Measurements from ENCODE around the gene ZNFX1. TPM values are rescaled to one million over a fixed set of nuclear protein-coding genes. Genes with fewer than 3 reads are reported as not detected.

ZNFX1 gene
- polyA plus RNA-seq, 1 experiment = 11.2 TPM

DNA sequence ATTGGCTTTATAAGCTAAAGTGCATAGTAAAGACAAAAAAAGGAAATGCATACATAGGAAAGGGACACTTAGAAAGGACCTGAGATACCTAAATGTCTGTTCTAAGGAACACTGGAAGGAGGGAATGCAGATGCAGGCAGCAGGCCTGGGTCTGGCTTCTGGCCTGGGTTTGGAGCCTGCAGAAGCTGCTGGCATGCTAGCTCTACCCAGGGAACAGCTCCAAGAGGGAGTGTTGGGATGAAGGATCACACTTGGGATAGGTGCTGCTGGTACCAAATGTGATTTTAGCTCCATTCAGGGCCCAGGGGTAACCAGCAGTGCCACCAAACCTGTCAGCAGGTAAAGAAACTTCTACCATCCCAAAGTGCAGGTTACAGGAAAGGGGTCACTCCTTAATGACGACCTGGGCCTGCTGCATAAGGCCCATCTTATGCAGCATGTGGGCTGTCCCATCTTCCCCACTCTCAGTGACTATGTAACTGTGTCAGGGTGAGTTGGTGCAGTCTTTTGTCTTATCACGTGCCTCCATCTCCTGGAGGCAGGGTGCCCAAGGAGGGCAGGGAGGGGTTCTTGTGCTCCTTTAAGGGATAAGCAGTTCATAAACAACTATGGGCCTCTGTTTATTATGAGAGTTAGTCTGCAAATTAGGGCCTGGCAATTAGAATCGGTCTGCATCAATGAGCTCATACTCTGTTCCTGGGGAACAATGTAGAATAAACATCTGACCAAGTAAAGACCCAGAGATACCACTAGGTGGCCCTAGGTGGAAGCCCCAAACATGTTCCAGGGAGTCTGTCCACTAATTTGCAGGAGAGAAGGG, 31.7 kb downstream of the ZNFX1 start:
- DNase-seq (ENCODE audit: low read depth) = no peak
- H3K4me3 ChIP-seq (ENCODE audit: low read depth, low read length) = no peak overlapping the region
- ChIA-PET CTCF (interaction anchor here (0.6 to 4.2 kb wide), 17 partner anchors 8 to 81 kb away, joined by 3 to 75 read pairs (median 4); partner anchors contain the start of gene DDX27), POLR2A (no interaction called here)
- TF ChIP-seq, protein P1, sequence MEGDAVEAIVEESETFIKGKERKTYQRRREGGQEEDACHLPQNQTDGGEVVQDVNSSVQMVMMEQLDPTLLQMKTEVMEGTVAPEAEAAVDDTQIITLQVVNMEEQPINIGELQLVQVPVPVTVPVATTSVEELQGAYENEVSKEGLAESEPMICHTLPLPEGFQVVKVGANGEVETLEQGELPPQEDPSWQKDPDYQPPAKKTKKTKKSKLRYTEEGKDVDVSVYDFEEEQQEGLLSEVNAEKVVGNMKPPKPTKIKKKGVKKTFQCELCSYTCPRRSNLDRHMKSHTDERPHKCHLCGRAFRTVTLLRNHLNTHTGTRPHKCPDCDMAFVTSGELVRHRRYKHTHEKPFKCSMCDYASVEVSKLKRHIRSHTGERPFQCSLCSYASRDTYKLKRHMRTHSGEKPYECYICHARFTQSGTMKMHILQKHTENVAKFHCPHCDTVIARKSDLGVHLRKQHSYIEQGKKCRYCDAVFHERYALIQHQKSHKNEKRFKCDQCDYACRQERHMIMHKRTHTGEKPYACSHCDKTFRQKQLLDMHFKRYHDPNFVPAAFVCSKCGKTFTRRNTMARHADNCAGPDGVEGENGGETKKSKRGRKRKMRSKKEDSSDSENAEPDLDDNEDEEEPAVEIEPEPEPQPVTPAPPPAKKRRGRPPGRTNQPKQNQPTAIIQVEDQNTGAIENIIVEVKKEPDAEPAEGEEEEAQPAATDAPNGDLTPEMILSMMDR (IDR thresholded peaks at IDR 0.05; ENCODE audit: insufficient read depth, low read depth, low read length) = peak; percentile 80
- H3K27me3 ChIP-seq (ENCODE audit: control insufficient read depth, insufficient read depth, low read length) = no peaks in the 10 kb centered on the region
- peaks cover 39% of the 10 kb centered on the region for H3K36me3 ChIP-seq (ENCODE audit: control insufficient read depth, insufficient read depth, low read length)

GRCh38 chr20:49237531-49237930, 40.3 kb downstream of the ZNFX1 start:
- POLR2A ChIA-PET = no interaction called here
- DNase-seq (ENCODE audit: low read depth) = no peak
- Histone ChIP-seq H3K4me3 (ENCODE audit: low read depth, low read length) (no peak overlapping the region), H3K36me3 (ENCODE audit: control insufficient read depth, insufficient read depth, low read length) (peaks cover 28% of the 10 kb centered on the region), H3K27me3 (ENCODE audit: control insufficient read depth, insufficient read depth, low read length) (no peaks in the 10 kb centered on the region)
- TF ChIP-seq, protein P1 (IDR thresholded peaks at IDR 0.05; ENCODE audit: insufficient read depth, low read depth, low read length) = no peak
- CTCF ChIA-PET = interaction anchor here (0.6 to 2.3 kb wide), 4 partner anchors 9 to 464 kb away, joined by 3 to 24 read pairs (median 6); no protein-coding TSS in a partner anchor

- no peak for DNase-seq (ENCODE audit: low read depth)
- Histone ChIP-seq H3K4me3 (ENCODE audit: low read depth, low read length) (no peak overlapping the region), H3K36me3 (ENCODE audit: control insufficient read depth, insufficient read depth, low read length) (peaks cover 25% of the 10 kb centered on the region), H3K27me3 (ENCODE audit: control insufficient read depth, insufficient read depth, low read length) (no peaks in the 10 kb centered on the region)
- TF ChIP-seq, protein P1 (IDR thresholded peaks at IDR 0.05; ENCODE audit: insufficient read depth, low read depth, low read length) = no peak
- ChIA-PET POLR2A (no interaction called here), CTCF (interaction anchor here (0.7 to 2.3 kb wide), 3 partner anchors 10 to 112 kb away, joined by 3 to 24 read pairs (median 4); no protein-coding TSS in a partner anchor)
Observed at GRCh38 chr20:49236301-49236700, 41.6 kb downstream of the ZNFX1 start.

GRCh38 chr20:49234831-49235230, 43.0 kb downstream of the ZNFX1 start:
- TF ChIP-seq, protein P1 (IDR thresholded peaks at IDR 0.05; ENCODE audit: insufficient read depth, low read depth, low read length) = no peak
- ChIA-PET POLR2A (no interaction called here), CTCF (interaction anchor here (0.6 to 2.5 kb wide), 2 partner anchors 11 to 240 kb away, joined by 3 to 7 read pairs; no protein-coding TSS in a partner anchor)
- Histone ChIP-seq H3K4me3 (ENCODE audit: low read depth, low read length) (no peak overlapping the region), H3K27me3 (ENCODE audit: control insufficient read depth, insufficient read depth, low read length) (no peaks in the 10 kb centered on the region), H3K36me3 (ENCODE audit: control insufficient read depth, insufficient read depth, low read length) (peaks cover 32% of the 10 kb centered on the region)
- no peak for DNase-seq (ENCODE audit: low read depth)

DNA sequence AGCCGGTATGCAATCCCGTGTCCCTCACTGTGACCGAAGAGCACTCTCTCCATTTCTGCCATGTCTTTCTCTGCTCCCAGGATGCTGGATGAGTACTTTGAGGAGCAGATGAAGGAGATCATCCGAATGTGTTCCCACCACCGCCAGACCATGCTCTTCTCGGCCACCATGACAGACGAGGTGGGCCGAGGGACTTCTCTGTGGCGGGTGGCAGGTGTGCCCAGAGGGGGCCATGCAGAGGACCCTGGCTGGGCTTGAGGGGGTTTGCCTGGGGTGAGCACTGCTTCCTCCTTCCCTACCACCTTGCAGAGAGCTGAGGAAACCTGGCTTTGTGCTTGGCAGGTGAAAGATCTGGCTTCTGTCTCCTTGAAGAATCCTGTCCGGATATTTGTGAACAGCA, 44.6 kb downstream of the ZNFX1 start:
- Histone ChIP-seq H3K27me3 (ENCODE audit: control insufficient read depth, insufficient read depth, low read length) (no peaks in the 10 kb centered on the region), H3K36me3 (ENCODE audit: control insufficient read depth, insufficient read depth, low read length) (peaks cover 26% of the 10 kb centered on the region), H3K4me3 (ENCODE audit: low read depth, low read length) (no peak overlapping the region)
- ChIA-PET CTCF (interaction anchor here (2.5 kb wide), 1 partner anchor 13 kb away, joined by 7 read pairs; no protein-coding TSS in a partner anchor), POLR2A (interaction anchor here (0.6 kb wide), 1 partner anchor 178 kb away, joined by 4 read pairs; no protein-coding TSS in a partner anchor)
- TF ChIP-seq, protein P1 (IDR thresholded peaks at IDR 0.05; ENCODE audit: insufficient read depth, low read depth, low read length) = no peak
- no peak for DNase-seq (ENCODE audit: low read depth)
